Keratinocyte (primary cell): ENCODE measurements around the gene C17orf113. TPM values are rescaled to one million over a fixed set of nuclear protein-coding genes. Genes with fewer than 3 reads are reported as not detected.
A peak's percentile ranks its signal among the peaks of the same experiment; 100 is the strongest.
"Not testable (repeated sequence)": the region's sequence is repeated elsewhere in the genome, so short reads cannot be mapped to it uniquely, and the experiment has no call there.

Experiments
- DNase-seq: peaks from one replicate; pipeline ENCODE4 v3.0.0-alpha.2; 2011; ENCODE audit warnings: low read depth, missing footprints, low spot score
- FAIRE-seq: peaks from 2 replicates; lab custom pipeline; 2011; peaks lifted over from hg19 to GRCh38; lab: Jason Lieb, UNC
- H2AFZ ChIP-seq: 2 replicates; pipeline ENCODE4 v1.6.0; 2012; ENCODE audit warnings: low read length, control low read depth, inconsistent platforms; ENCODE audit not compliant: control insufficient read depth
- H3K27ac ChIP-seq: 2 replicates; pipeline ENCODE4 v1.5.1; 2011; ENCODE audit warnings: low read length; ENCODE audit not compliant: control insufficient read depth, insufficient read depth
- H3K27me3 ChIP-seq: 3 replicates; pipeline ENCODE4 v1.6.0; 2011; ENCODE audit warnings: low read length; ENCODE audit not compliant: control insufficient read depth, insufficient read depth; ENCODE audit errors: extremely low read depth
- H3K36me3 ChIP-seq, 2 experiments: 2 replicates in 1 of 2; 3 replicates in 1 of 2; pipeline ENCODE4 v1.5.1; 2011; ENCODE audit warnings: low read length in 2 of 2, mild to moderate bottlenecking in 1 of 2; ENCODE audit not compliant: control insufficient read depth in 2 of 2, insufficient read depth in 2 of 2; ENCODE audit errors: extremely low read depth in 1 of 2
- H3K4me1 ChIP-seq: 3 replicates; pipeline ENCODE4 v1.5.1; 2011; ENCODE audit warnings: low read length; ENCODE audit not compliant: control insufficient read depth, insufficient read depth; ENCODE audit errors: extremely low read depth
- H3K4me2 ChIP-seq: 3 replicates; pipeline ENCODE4 v1.6.0; 2011; ENCODE audit warnings: low read depth, low read length; ENCODE audit not compliant: control insufficient read depth, insufficient read depth; ENCODE audit errors: extremely low read depth
- H3K4me3 ChIP-seq, 3 experiments: fragments of 200-600 bp in 1 of 3; sonication (generic) in 1 of 3; 2 replicates in 2 of 3; 3 replicates in 1 of 3; pipeline ENCODE4 v1.5.1; 2011 to 2016; ENCODE audit warnings: low read length in 3 of 3, mild to moderate bottlenecking in 3 of 3, control low read depth in 2 of 3, inconsistent platforms in 1 of 3, low read depth in 1 of 3, mixed read lengths in 1 of 3, mixed run types in 1 of 3, moderate library complexity in 1 of 3; ENCODE audit not compliant: control insufficient read depth in 2 of 3, insufficient read depth in 2 of 3; ENCODE audit errors: extremely low read depth in 1 of 3
- H3K79me2 ChIP-seq: 2 replicates; pipeline ENCODE4 v1.6.0; 2012; ENCODE audit warnings: low read length; ENCODE audit not compliant: control insufficient read depth, insufficient read depth
- H3K9ac ChIP-seq: 3 replicates; pipeline ENCODE4 v1.6.0; 2011; ENCODE audit warnings: low read length; ENCODE audit not compliant: control insufficient read depth, insufficient read depth; ENCODE audit errors: extremely low read depth
- H3K9me1 ChIP-seq: 3 replicates; pipeline ENCODE4 v1.6.0; 2011; ENCODE audit warnings: low read length; ENCODE audit not compliant: control insufficient read depth, insufficient read depth; ENCODE audit errors: extremely low read depth
- H3K9me3 ChIP-seq: 2 replicates; pipeline ENCODE4 v1.5.1; 2012; ENCODE audit warnings: low read depth, low read length; ENCODE audit not compliant: control insufficient read depth
- H4K20me1 ChIP-seq: 3 replicates; pipeline ENCODE4 v1.6.0; 2011; ENCODE audit warnings: low read length; ENCODE audit not compliant: control insufficient read depth, insufficient read depth; ENCODE audit errors: extremely low read depth
- EZH2 ChIP-seq: IDR thresholded peaks from one replicate; pipeline ENCODE4 v1.6.1; 2012; ENCODE audit warnings: inconsistent platforms, mild to moderate bottlenecking, low read length, moderate library complexity
- dilution Hi-C: fragments of 300-500 bp; cut with MboI; formaldehyde crosslinking; loops from one replicate; pipeline ENCODE4 v1.7.0; 2020; ENCODE audit warnings: low sequenced_read_pairs; ENCODE audit not compliant: extremely low pct_ligation_motif_present
- polyA plus RNA-seq, 5 experiments: library from polyadenylated mRNA; depleted of rRNA in 3 of 5; stranded (reverse) in 3 of 5; stranded (forward) in 1 of 5; unstranded in 1 of 5; fragments of >200 nt; gene quantifications; 1 replicate in 1 of 5; 2 replicates in 3 of 5; 3 replicates in 1 of 5; pipeline versions ENCODE4 v1.2.1 to v1.2.3, GENCODE V29; 2011 to 2012; ENCODE audit warnings: missing spikeins in 2 of 5, low read depth in 1 of 5, low replicate concordance in 1 of 5
- TF ChIP-seq, protein P1 (sequence below), 3 experiments: IDR thresholded peaks in 1 of 3; conservative IDR thresholded peaks in 1 of 3; optimal IDR thresholded peaks in 1 of 3; 2 replicates in 2 of 3; 3 replicates in 1 of 3; pipeline versions ENCODE3 to v1.5.1; 2011; ENCODE audit warnings: low read length in 3 of 3, mild to moderate bottlenecking in 3 of 3, moderate library complexity in 2 of 3, control low read depth in 1 of 3, inconsistent platforms in 1 of 3; ENCODE audit not compliant: insufficient read depth in 2 of 3; ENCODE audit errors: extremely low read depth in 1 of 3

The C17orf113 gene
- polyA plus RNA-seq, 1 donor (not counting 4 experiments of a cell fraction or from before 2014, with no cell fraction given): 0.12 TPM

DNA sequence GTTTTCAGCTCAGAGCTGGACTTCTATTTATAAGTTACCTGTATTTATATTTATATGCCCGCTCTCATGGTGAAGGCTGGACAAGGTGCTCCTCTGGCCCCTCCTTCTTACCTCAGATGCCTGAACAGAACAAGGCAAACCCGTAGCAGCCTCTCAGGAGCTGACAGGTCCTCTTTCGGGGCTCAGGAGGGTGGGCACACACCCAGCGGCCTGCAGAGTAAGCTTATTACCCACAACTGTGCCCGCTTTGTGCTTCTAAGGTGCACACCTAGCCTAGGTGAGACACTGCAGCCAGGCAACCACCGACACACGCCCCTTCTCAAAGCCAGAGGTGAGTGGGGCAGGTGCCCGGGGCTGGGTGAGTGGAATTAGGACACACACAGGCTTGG is 25.2 kb downstream of the C17orf113 start:
- H3K4me2 ChIP-seq: no peak overlapping the region
- H3K4me1 ChIP-seq: peaks cover 15% of the 10 kb centered on the region
- TF ChIP-seq, protein P1, sequence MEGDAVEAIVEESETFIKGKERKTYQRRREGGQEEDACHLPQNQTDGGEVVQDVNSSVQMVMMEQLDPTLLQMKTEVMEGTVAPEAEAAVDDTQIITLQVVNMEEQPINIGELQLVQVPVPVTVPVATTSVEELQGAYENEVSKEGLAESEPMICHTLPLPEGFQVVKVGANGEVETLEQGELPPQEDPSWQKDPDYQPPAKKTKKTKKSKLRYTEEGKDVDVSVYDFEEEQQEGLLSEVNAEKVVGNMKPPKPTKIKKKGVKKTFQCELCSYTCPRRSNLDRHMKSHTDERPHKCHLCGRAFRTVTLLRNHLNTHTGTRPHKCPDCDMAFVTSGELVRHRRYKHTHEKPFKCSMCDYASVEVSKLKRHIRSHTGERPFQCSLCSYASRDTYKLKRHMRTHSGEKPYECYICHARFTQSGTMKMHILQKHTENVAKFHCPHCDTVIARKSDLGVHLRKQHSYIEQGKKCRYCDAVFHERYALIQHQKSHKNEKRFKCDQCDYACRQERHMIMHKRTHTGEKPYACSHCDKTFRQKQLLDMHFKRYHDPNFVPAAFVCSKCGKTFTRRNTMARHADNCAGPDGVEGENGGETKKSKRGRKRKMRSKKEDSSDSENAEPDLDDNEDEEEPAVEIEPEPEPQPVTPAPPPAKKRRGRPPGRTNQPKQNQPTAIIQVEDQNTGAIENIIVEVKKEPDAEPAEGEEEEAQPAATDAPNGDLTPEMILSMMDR (optimal IDR thresholded peaks at IDR 0.05 in 1 of 3, IDR thresholded peaks at IDR 0.05 in 1 of 3, conservative IDR thresholded peaks at IDR 0.05 in 1 of 3; ENCODE audit: extremely low read depth in 1 of 3, insufficient read depth in 2 of 3, low read length in 3 of 3): no peak
- no peak for TF ChIP-seq EZH2
- H3K27ac ChIP-seq: no peak overlapping the region
- no peaks in the 10 kb centered on the region for H3K9me3 ChIP-seq
- FAIRE-seq (no peak), DNase-seq (no peak)
- dilution Hi-C loops: no loop called here
- no peaks in the 10 kb centered on the region for H4K20me1 ChIP-seq
- peaks cover 16 to 29% of the 10 kb centered on the region in 2 experiments for H3K36me3 ChIP-seq
- peaks cover 19% of the 10 kb centered on the region for H3K79me2 ChIP-seq
- no peak overlapping the region for H3K9ac ChIP-seq
- H3K4me3 ChIP-seq: no peak overlapping the region
- H3K27me3 ChIP-seq: no peaks in the 10 kb centered on the region
- no peak overlapping the region for H2AFZ ChIP-seq
- no peaks in the 10 kb centered on the region for H3K9me1 ChIP-seq

DNA sequence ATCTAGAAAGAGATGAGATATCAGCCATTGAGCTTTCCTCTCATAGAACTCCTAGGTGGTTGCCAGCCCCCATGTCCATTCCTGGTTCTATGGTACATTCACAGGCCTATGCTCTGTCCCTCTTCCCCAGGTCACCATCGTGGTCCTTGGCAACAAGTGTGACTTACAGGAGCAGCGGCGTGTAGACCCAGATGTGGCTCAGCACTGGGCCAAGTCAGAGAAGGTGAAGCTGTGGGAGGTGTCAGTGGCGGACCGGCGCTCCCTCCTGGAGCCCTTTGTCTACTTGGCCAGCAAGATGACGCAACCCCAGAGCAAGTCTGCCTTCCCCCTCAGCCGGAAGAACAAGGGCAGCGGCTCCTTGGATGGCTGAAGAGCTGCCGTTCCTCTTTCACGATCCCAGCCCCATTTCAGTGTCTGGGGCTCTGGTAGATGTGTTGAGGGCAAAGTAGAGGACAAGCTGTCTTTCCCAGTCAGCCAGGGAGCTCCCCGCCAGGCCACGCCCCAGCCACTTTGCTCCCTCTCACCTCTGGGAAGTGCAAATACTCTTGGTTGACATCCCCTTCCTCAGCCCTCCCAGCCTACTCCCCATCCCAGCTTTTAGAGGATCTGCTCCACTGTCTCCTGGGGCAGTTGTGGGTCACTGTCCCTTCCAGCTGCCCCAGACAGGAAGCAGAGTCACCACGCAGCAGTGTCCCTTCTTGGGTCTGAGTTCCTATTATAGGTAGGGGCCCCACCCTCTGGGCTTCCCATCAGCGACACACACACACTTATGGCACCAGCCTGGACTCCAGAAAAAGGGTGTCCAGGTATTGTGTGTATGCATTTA is 26.7 kb downstream of the C17orf113 start:
- dilution Hi-C loops: no loop called here
- Histone ChIP-seq H3K36me3 (peaks cover 16 to 29% of the 10 kb centered on the region in 2 experiments), H3K9me1 (no peaks in the 10 kb centered on the region), H4K20me1 (no peaks in the 10 kb centered on the region), H3K27me3 (no peaks in the 10 kb centered on the region), H3K9ac (no peak overlapping the region), H3K79me2 (peaks cover 21% of the 10 kb centered on the region), H2AFZ (no peak overlapping the region), H3K4me2 (no peak overlapping the region), H3K9me3 (no peaks in the 10 kb centered on the region), H3K4me1 (peaks cover 20% of the 10 kb centered on the region), H3K27ac (no peak overlapping the region), H3K4me3 (no peak overlapping the region)
- DNase-seq: no peak
- FAIRE-seq: no peak
- no peak for TF ChIP-seq EZH2
- TF ChIP-seq, protein P1 (optimal IDR thresholded peaks at IDR 0.05 in 1 of 3, IDR thresholded peaks at IDR 0.05 in 1 of 3, conservative IDR thresholded peaks at IDR 0.05 in 1 of 3; ENCODE audit: extremely low read depth in 1 of 3, insufficient read depth in 2 of 3, low read length in 3 of 3): no peak

DNA sequence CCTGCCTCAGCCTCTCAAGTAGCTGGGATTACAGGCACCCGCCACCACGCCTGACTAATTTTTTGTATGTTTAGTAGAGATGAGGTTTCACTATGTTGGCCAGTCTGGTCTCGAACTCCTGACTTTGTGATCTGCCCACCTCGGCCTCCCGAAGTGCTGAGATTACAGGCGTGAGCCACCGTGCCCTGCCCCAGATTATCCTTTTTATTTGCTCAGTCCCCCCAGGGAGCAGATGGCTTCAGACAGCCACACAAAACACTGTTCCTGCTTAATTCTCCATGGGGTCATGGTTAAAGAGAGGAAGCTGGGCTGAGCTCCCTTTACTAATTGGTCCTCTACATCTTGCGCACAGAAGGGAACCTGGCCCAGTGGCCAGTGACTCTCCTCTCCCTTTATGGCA is 29.6 kb downstream of the C17orf113 start:
- H2AFZ ChIP-seq, H3K27ac ChIP-seq, DNase-seq, dilution Hi-C loops, H3K9me3 ChIP-seq, H4K20me1 ChIP-seq, FAIRE-seq, H3K27me3 ChIP-seq, H3K9me1 ChIP-seq: not testable (repeated sequence)
- peak overlapping the region; percentile 88 for H3K9ac ChIP-seq
- peaks cover 26% of the 10 kb centered on the region for H3K4me1 ChIP-seq
- H3K4me2 ChIP-seq: peak overlapping the region; percentile 89
- H3K79me2 ChIP-seq: peaks cover 34% of the 10 kb centered on the region
- peaks cover 16 to 29% of the 10 kb centered on the region in 2 experiments for H3K36me3 ChIP-seq
- H3K4me3 ChIP-seq: peak overlapping the region; percentile 85 to 96 (median 95)
